ENCODE data around the gene PRND. TPM values are rescaled to one million over a fixed set of nuclear protein-coding genes. Genes with fewer than 3 reads are reported as not detected.

PRND gene
- total and polyA plus RNA-seq, 2 donors (not counting 1 experiment from before 2014, with no cell fraction given) = 0.03 TPM; not detected in 1

DNA sequence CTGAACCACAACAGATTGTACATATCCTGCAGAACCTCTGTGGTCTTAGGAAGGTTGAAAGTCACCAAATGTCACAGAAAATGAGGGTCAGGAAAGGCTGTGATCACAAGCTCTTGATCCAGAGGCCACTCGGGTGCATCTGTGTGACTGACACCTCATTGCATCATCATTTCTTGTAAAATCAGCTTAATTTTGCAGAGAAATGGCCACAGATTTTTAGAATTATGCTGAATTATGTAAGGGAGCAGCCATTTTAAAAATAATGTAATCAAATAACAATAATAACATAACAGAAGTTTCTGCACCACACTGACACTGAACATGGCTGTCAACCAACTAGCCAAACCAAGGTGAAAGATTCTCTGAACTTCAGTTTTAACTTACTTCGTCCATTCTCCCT, 32.5 kb upstream of the PRND start:
- Histone ChIP-seq H3K27ac (ENCODE audit: low read length in 2 of 2) (no peak overlapping the region), H3K4me2 (replicated peaks; ENCODE audit: low read depth, low read length, poor library complexity, severe bottlenecking) (no peak overlapping the region), H4K20me1 (ENCODE audit: control insufficient read depth, insufficient read depth, low read length, poor library complexity, severe bottlenecking) (peaks cover 20% of the 10 kb centered on the region), H3K9me3 (ENCODE audit: control extremely low read depth in 1 of 3, control insufficient read depth in 2 of 3, insufficient read depth in 1 of 3, low read length in 2 of 3) (no peaks in the 10 kb centered on the region), H2AFZ (ENCODE audit: insufficient read depth, low read depth, low read length, poor library complexity, severe bottlenecking) (no peak overlapping the region), H3K9ac (ENCODE audit: low read length) (no peak overlapping the region), H3K4me1 (ENCODE audit: control insufficient read depth in 2 of 2, insufficient read depth in 2 of 2, low read length in 2 of 2) (peaks cover 4 to 11% of the 10 kb centered on the region in 2 donors), H3K79me2 (ENCODE audit: control insufficient read depth, insufficient read depth, low read length) (peaks cover 25% of the 10 kb centered on the region), H3K36me3 (replicated peaks in 1 of 2; ENCODE audit: control extremely low read depth in 1 of 2, control insufficient read depth in 1 of 2, extremely low read depth in 1 of 2, insufficient read depth in 2 of 2, low read length in 1 of 2) (no peaks in the 10 kb centered on the region), H3K4me3 (ENCODE audit: control extremely low read depth in 1 of 5, extremely low read depth in 1 of 5, insufficient read depth in 1 of 5, low read depth in 2 of 5, low read length in 4 of 5) (no peak overlapping the region), H3K27me3 (replicated peaks in 1 of 4; ENCODE audit: control extremely low read depth in 1 of 4, control insufficient read depth in 3 of 4, insufficient read depth in 4 of 4, low read length in 3 of 4) (no peaks in the 10 kb centered on the region)
- H3K9me3 Mint-ChIP-seq (ENCODE audit: insufficient read depth) = no peaks in the 10 kb centered on the region
- intact Hi-C loops (cut with micrococcal nuclease) = no loop called here
- H3K4me1 Mint-ChIP-seq = peaks cover 48% of the 10 kb centered on the region
- DNase-seq = no peak
- no peak for ATAC-seq (ENCODE audit: low read depth)
- no peak overlapping the region for H3K27ac Mint-ChIP-seq
- H3K27me3 Mint-ChIP-seq = no peaks in the 10 kb centered on the region
- WGBS (ENCODE audit: insufficient coverage) = 80% methylated on average over 1 of the region's 2 CpGs
- TF ChIP-seq EZH2 (IDR thresholded peaks at IDR 0.05; ENCODE audit: borderline replicate concordance, insufficient read depth, low read depth, low read length, poor library complexity, severe bottlenecking) (no peak), CTCF (IDR thresholded peaks at IDR 0.05) (no peak)
- POLR2A ChIA-PET = no interaction called here
- H3K4me3 Mint-ChIP-seq = peak overlapping the region; percentile 5
- CTCF ChIA-PET = interaction anchor here (1.5 kb wide), 2 partner anchors 75 to 84 kb away, joined by 6 to 7 read pairs; no protein-coding TSS in a partner anchor

GRCh38 chr20:4691753-4692152, 30.0 kb upstream of the PRND start:
- ATAC-seq (ENCODE audit: low read depth) (no peak), DNase-seq (no peak)
- Histone ChIP-seq H3K4me2 (replicated peaks; ENCODE audit: low read depth, low read length, poor library complexity, severe bottlenecking) (no peak overlapping the region), H3K9me3 (ENCODE audit: control extremely low read depth in 1 of 3, control insufficient read depth in 2 of 3, insufficient read depth in 1 of 3, low read length in 2 of 3) (no peaks in the 10 kb centered on the region), H3K79me2 (ENCODE audit: control insufficient read depth, insufficient read depth, low read length) (peaks cover 41% of the 10 kb centered on the region), H3K4me1 (ENCODE audit: control insufficient read depth in 2 of 2, insufficient read depth in 2 of 2, low read length in 2 of 2) (peaks cover 0 to 5% of the 10 kb centered on the region in 2 donors), H3K27ac (ENCODE audit: low read length in 2 of 2) (no peak overlapping the region), H3K27me3 (replicated peaks in 1 of 4; ENCODE audit: control extremely low read depth in 1 of 4, control insufficient read depth in 3 of 4, insufficient read depth in 4 of 4, low read length in 3 of 4) (no peaks in the 10 kb centered on the region), H4K20me1 (ENCODE audit: control insufficient read depth, insufficient read depth, low read length, poor library complexity, severe bottlenecking) (peaks cover 33% of the 10 kb centered on the region), H2AFZ (ENCODE audit: insufficient read depth, low read depth, low read length, poor library complexity, severe bottlenecking) (no peak overlapping the region), H3K4me3 (ENCODE audit: control extremely low read depth in 1 of 5, extremely low read depth in 1 of 5, insufficient read depth in 1 of 5, low read depth in 2 of 5, low read length in 4 of 5) (no peak overlapping the region), H3K9ac (ENCODE audit: low read length) (no peak overlapping the region), H3K36me3 (replicated peaks in 1 of 2; ENCODE audit: control extremely low read depth in 1 of 2, control insufficient read depth in 1 of 2, extremely low read depth in 1 of 2, insufficient read depth in 2 of 2, low read length in 1 of 2) (peaks cover 0 to 8% of the 10 kb centered on the region in 2 experiments)
- Mint-ChIP-seq H3K4me3 (no peak overlapping the region), H3K4me1 (peaks cover 44% of the 10 kb centered on the region), H3K27ac (no peak overlapping the region), H3K27me3 (no peaks in the 10 kb centered on the region), H3K9me3 (ENCODE audit: insufficient read depth) (no peaks in the 10 kb centered on the region)
- POLR2A ChIA-PET = no interaction called here
- no CpG with 5 or more reads among the region's 2 CpGs for WGBS (ENCODE audit: insufficient coverage)
- CTCF ChIA-PET = interaction anchor here (1.2 kb wide), 1 partner anchor 400 kb away, joined by 3 read pairs; no protein-coding TSS in a partner anchor
- intact Hi-C loops (cut with micrococcal nuclease) = no loop called here
- TF ChIP-seq CTCF (IDR thresholded peaks at IDR 0.05) (no peak), EZH2 (IDR thresholded peaks at IDR 0.05; ENCODE audit: borderline replicate concordance, insufficient read depth, low read depth, low read length, poor library complexity, severe bottlenecking) (no peak)
